Stimulated activated naive CD8-positive, alpha-beta T cell treated with anti-CD3 and anti-CD28 coated beads, Interleukin-15, amount 100 ng/mL, for 72 hours (primary cell): Measurements from ENCODE around the gene ALPK1.
"Not testable (repeated sequence)": the region's sequence is repeated elsewhere in the genome, so short reads cannot be mapped to it uniquely, and the experiment has no call there.

Source experiments
- ATAC-seq: fragments of 150-1000 bp; cut with Tn5 transposase; 2 replicates; pipeline ENCODE4 v1.10.0; 2021; ENCODE audit warnings: mild to moderate bottlenecking, moderate library complexity
- DNase-seq, 2 donors: peaks; one replicate each; pipeline ENCODE4 v3.0.0; 2021 to 2022
- H3K27ac Mint-ChIP-seq, 2 donors: one replicate each; pipeline ENCODE4 v1.8.0; 2022; ENCODE audit warnings: mild to moderate bottlenecking in 2 of 2, mixed read lengths in 2 of 2, moderate library complexity in 2 of 2
- H3K27me3 Mint-ChIP-seq: one replicate; pipeline ENCODE4 v1.8.0; 2022; ENCODE audit warnings: mixed read lengths
- H3K4me1 Mint-ChIP-seq: one replicate; pipeline ENCODE4 v1.8.0; 2022; ENCODE audit warnings: mild to moderate bottlenecking, mixed read lengths
- H3K4me3 Mint-ChIP-seq, 2 donors: one replicate each; pipeline ENCODE4 v1.8.0; 2022; ENCODE audit warnings: mild to moderate bottlenecking in 2 of 2, mixed read lengths in 2 of 2, moderate library complexity in 1 of 2
- H3K9me3 Mint-ChIP-seq, 2 donors: one replicate each; pipeline ENCODE4 v1.8.0; 2022; ENCODE audit warnings: mixed read lengths in 2 of 2

The ALPK1 gene

DNA sequence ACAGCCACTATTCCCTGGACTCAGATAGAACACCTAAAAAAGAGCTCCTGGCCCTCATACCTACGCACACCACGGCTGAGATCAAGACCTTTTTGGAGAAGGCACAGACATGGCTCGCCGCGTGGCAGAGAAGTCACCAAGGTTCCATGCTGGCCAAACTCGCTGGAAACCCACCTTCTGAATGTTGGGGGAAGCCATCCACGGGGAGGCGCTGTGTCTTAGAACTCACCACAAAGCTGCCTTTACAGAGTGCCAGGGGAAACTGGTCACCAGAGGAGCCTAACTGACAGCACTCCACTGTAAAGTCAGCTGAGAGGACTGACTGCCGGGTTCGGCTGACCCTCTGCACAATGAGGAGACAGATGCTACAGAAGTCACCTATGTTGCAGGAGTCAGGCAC is 120.9 kb downstream of the ALPK1 start:
- no peaks in the 10 kb centered on the region for H3K4me1 Mint-ChIP-seq
- H3K9me3 Mint-ChIP-seq, result peaks cover 0 to 4% of the 10 kb centered on the region in 2 donors
- ATAC-seq (no peak), DNase-seq (no peak)
- H3K27me3 Mint-ChIP-seq, result no peaks in the 10 kb centered on the region
- no peak overlapping the region for H3K27ac Mint-ChIP-seq
- no peak overlapping the region for H3K4me3 Mint-ChIP-seq

GRCh38 chr4:112421911-112422310 is 124.7 kb downstream of the ALPK1 start:
- Mint-ChIP-seq H3K4me3 (no peak overlapping the region), H3K9me3 (no peaks in the 10 kb centered on the region), H3K4me1 (no peaks in the 10 kb centered on the region), H3K27me3 (no peaks in the 10 kb centered on the region), H3K27ac (no peak overlapping the region)
- DNase-seq, result no peak
- no peak for ATAC-seq

GRCh38 chr4:112422644-112423043 is 125.5 kb downstream of the ALPK1 start:
- DNase-seq, result no peak
- no peak overlapping the region for H3K4me3 Mint-ChIP-seq
- no peaks in the 10 kb centered on the region for H3K4me1 Mint-ChIP-seq
- H3K9me3 Mint-ChIP-seq, result no peaks in the 10 kb centered on the region
- no peak for ATAC-seq
- H3K27ac Mint-ChIP-seq, result peak overlapping the region in 1 of 2 donors; percentile 9
- H3K27me3 Mint-ChIP-seq, result no peaks in the 10 kb centered on the region

- no peaks in the 10 kb centered on the region for H3K9me3 Mint-ChIP-seq
- no peaks in the 10 kb centered on the region for H3K27me3 Mint-ChIP-seq
- H3K4me1 Mint-ChIP-seq, result no peaks in the 10 kb centered on the region
Observed at GRCh38 chr4:112423591-112423990, 126.4 kb downstream of the ALPK1 start.

GRCh38 chr4:112425823-112426222 is 128.7 kb downstream of the ALPK1 start:
- H3K27ac Mint-ChIP-seq, result no peak overlapping the region
- H3K4me1 Mint-ChIP-seq, result no peaks in the 10 kb centered on the region
- DNase-seq (no peak), ATAC-seq (no peak)
- no peaks in the 10 kb centered on the region for H3K27me3 Mint-ChIP-seq
- H3K4me3 Mint-ChIP-seq, result no peak overlapping the region
- H3K9me3 Mint-ChIP-seq, result no peaks in the 10 kb centered on the region

More at GRCh38 chr4:112423591-112423990, 126.4 kb downstream of the ALPK1 start:
- no peak overlapping the region for H3K27ac Mint-ChIP-seq
- DNase-seq (no peak), ATAC-seq (no peak)
- no peak overlapping the region for H3K4me3 Mint-ChIP-seq

- Mint-ChIP-seq H3K4me1 (no peaks in the 10 kb centered on the region), H3K9me3 (no peaks in the 10 kb centered on the region), H3K27ac (peak overlapping the region in 1 of 2 donors; percentile 17), H3K4me3 (no peak overlapping the region), H3K27me3 (no peaks in the 10 kb centered on the region)
- DNase-seq (no peak), ATAC-seq (no peak)
Observed at GRCh38 chr4:112426416-112426815, 129.2 kb downstream of the ALPK1 start.

DNA sequence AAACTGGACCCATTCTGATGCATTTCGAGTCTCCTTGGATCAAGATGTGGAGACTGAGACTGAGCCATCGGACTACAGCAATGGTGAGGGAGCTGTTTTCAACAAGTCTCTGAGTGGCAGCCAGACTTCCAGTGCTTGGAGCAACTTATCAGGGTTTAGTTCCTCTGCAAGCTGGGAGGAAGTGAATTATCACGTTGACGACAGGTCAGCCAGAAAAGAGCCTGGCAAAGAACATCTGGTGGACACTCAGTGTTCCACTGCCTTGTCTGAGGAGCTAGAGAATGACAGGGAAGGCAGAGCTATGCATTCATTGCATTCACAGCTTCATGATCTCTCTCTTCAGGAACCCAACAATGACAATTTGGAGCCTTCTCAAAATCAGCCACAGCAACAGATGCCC is 134.0 kb downstream of the ALPK1 start:
- Mint-ChIP-seq H3K9me3 (no peaks in the 10 kb centered on the region), H3K4me1 (no peaks in the 10 kb centered on the region)
- no peak for ATAC-seq

DNA sequence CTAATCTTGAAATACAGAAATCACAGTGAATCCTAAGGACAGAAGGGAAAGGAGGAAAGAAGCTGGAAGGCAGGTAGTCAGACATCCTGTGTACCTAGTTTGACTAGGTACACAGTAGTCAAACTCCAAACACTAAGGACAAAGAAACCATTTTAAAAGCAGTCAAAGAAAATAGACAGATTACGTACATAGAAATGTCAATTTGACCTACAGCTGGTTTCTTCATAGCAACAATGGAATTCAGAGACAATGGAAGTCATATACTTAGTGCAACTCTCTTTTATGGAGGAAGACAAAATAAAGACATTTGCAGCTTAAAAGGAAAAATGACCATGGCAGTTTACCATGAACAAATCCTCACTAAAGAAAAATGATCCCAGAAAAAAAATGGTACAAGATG is 139.8 kb downstream of the ALPK1 start:
- Mint-ChIP-seq H3K27ac (no peak overlapping the region), H3K4me3 (no peak overlapping the region), H3K27me3 (no peaks in the 10 kb centered on the region), H3K4me1 (no peaks in the 10 kb centered on the region), H3K9me3 (peaks cover 0 to 5% of the 10 kb centered on the region in 2 donors)
- ATAC-seq (no peak), DNase-seq (no peak)

More for the DNA sequence above, 134.0 kb downstream of the ALPK1 start:
- DNase-seq, result no peak
- no peaks in the 10 kb centered on the region for H3K27me3 Mint-ChIP-seq
- H3K27ac Mint-ChIP-seq, result no peak overlapping the region
- no peak overlapping the region for H3K4me3 Mint-ChIP-seq

GRCh38 chr4:112442226-112442625 is 145.1 kb downstream of the ALPK1 start:
- ATAC-seq, H3K27me3 Mint-ChIP-seq, DNase-seq, H3K27ac Mint-ChIP-seq, H3K4me3 Mint-ChIP-seq, H3K4me1 Mint-ChIP-seq: not testable (repeated sequence)
- H3K9me3 Mint-ChIP-seq, result peaks cover 23 to 35% of the 10 kb centered on the region in 2 donors

DNA sequence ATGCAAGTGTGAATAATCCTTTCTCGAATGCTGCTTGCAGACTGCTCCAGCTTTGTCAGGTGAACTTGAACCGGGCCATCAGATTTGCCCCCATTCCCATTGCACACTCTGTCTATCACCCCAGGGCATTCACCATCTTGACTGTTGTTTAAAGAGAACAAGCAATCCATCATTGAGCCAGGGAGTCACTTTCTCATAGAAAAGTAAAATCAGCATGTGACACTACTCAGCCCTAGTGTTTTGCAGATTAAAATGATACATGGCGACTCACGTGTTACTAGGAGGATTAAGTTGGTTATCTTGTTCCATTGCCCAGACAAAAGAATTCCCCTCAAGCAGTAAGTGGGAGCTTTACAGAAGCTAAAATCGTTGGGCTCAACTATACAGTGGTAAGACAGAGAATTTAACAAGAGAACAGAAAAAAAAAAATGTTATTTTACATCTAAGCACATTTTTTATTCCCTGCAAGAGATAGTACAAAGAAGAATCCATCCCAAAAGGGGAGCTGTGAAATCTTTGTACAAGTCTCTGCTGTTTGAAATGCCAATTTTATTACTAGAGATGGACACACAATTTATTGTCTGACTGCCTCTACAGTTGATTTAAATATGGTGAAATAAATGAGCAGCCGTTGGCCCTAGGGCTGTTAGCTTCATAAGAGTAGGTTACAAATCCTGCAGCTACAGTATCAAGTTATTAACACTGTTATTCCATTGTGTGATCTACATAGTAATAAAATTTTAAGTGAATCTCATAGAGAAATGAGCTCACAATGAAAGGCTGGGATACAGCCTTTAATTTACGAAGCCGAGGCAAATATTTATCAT is 151.3 kb downstream of the ALPK1 start:
- H3K27me3 Mint-ChIP-seq, result no peaks in the 10 kb centered on the region
- H3K9me3 Mint-ChIP-seq, result peaks cover 18 to 19% of the 10 kb centered on the region in 2 donors
- no peak overlapping the region for H3K4me3 Mint-ChIP-seq
- no peak for DNase-seq
- no peak overlapping the region for H3K27ac Mint-ChIP-seq
- ATAC-seq, result no peak
- no peaks in the 10 kb centered on the region for H3K4me1 Mint-ChIP-seq

DNA sequence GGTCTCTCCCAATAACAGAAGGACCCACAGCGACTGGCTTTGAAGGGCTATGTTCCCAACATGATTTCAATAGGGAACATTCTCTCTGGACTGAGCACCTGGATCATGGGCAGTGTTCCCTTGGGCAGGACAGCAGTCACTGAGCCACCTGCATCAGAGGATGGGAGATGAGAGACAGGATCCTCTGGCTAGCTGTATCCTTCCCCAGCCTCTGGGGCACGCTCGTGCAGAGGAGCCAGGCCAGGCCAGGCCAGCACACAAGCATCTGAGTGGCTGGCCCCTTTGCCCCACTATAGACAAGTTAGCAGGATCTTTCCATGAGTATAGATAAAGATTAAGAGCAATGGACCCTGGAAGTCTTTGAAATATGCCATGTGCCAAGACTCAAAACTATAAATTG is 152.5 kb downstream of the ALPK1 start:
- no peak overlapping the region for H3K4me3 Mint-ChIP-seq
- DNase-seq (no peak), ATAC-seq (no peak)
- no peaks in the 10 kb centered on the region for H3K27me3 Mint-ChIP-seq
- H3K4me1 Mint-ChIP-seq, result no peaks in the 10 kb centered on the region
- no peak overlapping the region for H3K27ac Mint-ChIP-seq
- H3K9me3 Mint-ChIP-seq, result peaks cover 9 to 13% of the 10 kb centered on the region in 2 donors

DNA sequence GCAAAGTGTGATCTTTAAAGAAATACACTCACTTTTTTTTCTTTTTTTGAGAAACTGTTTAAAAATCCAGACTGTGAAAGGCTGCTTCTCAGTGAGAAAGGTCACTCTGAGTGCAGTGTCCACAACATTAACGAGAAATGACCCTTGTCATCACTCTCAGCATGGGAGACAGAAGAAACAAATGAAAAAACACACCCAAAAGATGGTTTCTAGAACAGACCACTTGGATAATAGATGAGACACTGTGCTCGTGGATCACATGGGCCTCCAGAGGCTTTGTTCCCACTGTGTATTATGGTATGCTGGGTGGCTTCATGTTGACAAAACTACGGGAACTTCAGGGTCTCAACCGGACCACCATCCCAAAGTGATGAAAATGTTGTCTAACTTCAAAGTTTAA is 153.9 kb downstream of the ALPK1 start:
- Mint-ChIP-seq H3K27ac (no peak overlapping the region), H3K4me1 (no peaks in the 10 kb centered on the region), H3K9me3 (peaks cover 0 to 3% of the 10 kb centered on the region in 2 donors), H3K27me3 (no peaks in the 10 kb centered on the region), H3K4me3 (no peak overlapping the region)
- DNase-seq, result no peak
- no peak for ATAC-seq

DNA sequence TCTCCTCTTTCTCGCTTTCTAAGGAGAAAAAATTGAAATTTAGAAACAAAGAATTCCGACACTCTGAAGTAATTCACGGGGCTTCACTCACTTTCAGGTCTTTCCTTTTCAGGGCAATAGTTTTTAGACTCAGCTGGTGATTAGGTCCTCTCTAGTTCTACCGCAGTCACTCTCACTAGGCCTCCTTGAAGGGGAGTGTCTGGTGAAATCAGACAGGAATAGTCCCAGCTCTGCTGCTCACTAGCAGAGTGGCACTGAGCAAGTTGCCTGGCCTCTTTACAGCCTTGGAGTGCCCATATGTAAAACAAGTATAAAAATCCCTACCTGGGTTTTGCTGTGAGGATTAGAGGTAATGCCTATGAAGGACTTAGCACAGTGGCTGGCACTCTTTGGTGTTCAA is 154.7 kb downstream of the ALPK1 start:
- Mint-ChIP-seq H3K4me1 (no peaks in the 10 kb centered on the region), H3K27me3 (peaks cover under 1% of the 10 kb centered on the region), H3K9me3 (peaks cover 0 to 10% of the 10 kb centered on the region in 2 donors), H3K27ac (no peak overlapping the region), H3K4me3 (no peak overlapping the region)
- DNase-seq (no peak), ATAC-seq (no peak)

DNA sequence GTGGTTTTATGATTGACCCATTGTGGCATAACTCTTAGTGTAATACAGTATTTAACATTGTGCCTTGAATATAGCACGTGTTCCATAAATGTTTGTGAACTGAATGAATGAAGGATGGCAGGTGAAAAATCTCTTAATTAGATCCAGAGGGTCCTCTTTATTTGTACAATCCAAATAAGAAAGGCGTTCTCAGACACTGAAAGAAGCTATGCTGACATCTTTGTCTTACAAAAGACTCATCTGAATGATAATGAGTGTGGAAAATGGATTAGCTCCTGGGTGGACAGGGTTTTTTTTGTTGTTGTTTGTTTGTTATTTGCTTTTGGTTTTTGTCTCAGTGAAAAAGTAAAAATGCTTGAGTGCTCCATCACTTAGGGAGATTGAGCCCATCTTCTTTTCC is 156.2 kb downstream of the ALPK1 start:
- no peak overlapping the region for H3K4me3 Mint-ChIP-seq
- H3K4me1 Mint-ChIP-seq, result no peaks in the 10 kb centered on the region
- peaks cover 8% of the 10 kb centered on the region for H3K27me3 Mint-ChIP-seq
- H3K27ac Mint-ChIP-seq, result no peak overlapping the region
- DNase-seq (no peak), ATAC-seq (no peak)
- peaks cover 0 to 19% of the 10 kb centered on the region in 2 donors for H3K9me3 Mint-ChIP-seq

DNA sequence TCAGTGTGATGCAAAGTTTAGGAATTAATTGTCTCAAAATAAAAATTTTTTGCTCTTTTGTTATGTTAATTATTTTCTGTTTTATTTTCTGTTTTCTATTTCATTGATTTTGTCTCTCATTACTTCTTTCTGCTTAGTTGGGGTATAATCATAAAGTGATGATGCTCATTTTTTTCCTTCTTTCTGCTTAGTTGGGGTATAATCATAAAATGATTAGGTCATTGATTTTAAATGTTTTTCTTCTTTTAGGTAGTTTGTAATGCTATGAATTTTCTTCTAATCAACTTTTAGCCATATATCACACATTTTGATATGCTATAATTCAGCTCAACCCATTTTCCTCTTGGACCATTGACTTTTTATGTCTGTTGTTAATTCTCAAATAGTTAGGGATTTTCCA is 175.1 kb downstream of the ALPK1 start:
- DNase-seq (no peak), ATAC-seq (no peak)
- H3K27ac Mint-ChIP-seq, result no peak overlapping the region
- no peak overlapping the region for H3K4me3 Mint-ChIP-seq
- no peaks in the 10 kb centered on the region for H3K4me1 Mint-ChIP-seq
- H3K9me3 Mint-ChIP-seq, result peaks cover 0 to 1% of the 10 kb centered on the region in 2 donors
- H3K27me3 Mint-ChIP-seq, result peaks cover 8% of the 10 kb centered on the region

- Mint-ChIP-seq H3K27me3 (peaks cover 8% of the 10 kb centered on the region), H3K4me3 (no peak overlapping the region), H3K9me3 (peaks cover 0 to under 1% of the 10 kb centered on the region in 2 donors), H3K27ac (no peak overlapping the region), H3K4me1 (no peaks in the 10 kb centered on the region)
- no peak for DNase-seq
- no peak for ATAC-seq
Observed at GRCh38 chr4:112473985-112474384, 176.8 kb downstream of the ALPK1 start.

- Mint-ChIP-seq H3K27ac (no peak overlapping the region), H3K4me1 (no peaks in the 10 kb centered on the region), H3K27me3 (peaks cover 16% of the 10 kb centered on the region), H3K9me3 (peaks cover 14 to 25% of the 10 kb centered on the region in 2 donors), H3K4me3 (no peak overlapping the region)
- no peak for ATAC-seq
- DNase-seq, result no peak
Observed at GRCh38 chr4:112485930-112486329, 188.8 kb downstream of the ALPK1 start.
